H1 (cell line): ENCODE data around the gene RASL10B. TPM values are rescaled to one million over a fixed set of nuclear protein-coding genes. Genes with fewer than 3 reads are reported as not detected.
A peak's percentile ranks its signal among the peaks of the same experiment; 100 is the strongest.

Experiments used
- CTCF ChIA-PET: fragments of 300-600 bp; sonication (Branson Sonifier 250); formaldehyde crosslinking; loops from one replicate; lab custom pipeline; 2021; ENCODE audit not compliant: partially characterized antibody; lab: Charles Lee
- POLR2A ChIA-PET: fragments of 300-600 bp; sonication (Branson Sonifier 250); formaldehyde crosslinking; loops from one replicate; lab custom pipeline; 2021; ENCODE audit warnings: inconsistent platforms; ENCODE audit not compliant: partially characterized antibody; lab: Charles Lee
- DNase-seq, 2 experiments: peaks; one replicate each; pipeline versions ENCODE4 v3.0.0 to v3.0.0-alpha.2; 2010 to 2022; ENCODE audit warnings: low spot score in 2 of 2, low read depth in 1 of 2, mixed read lengths in 1 of 2
- FAIRE-seq: peaks from 2 replicates; lab custom pipeline; 2011; peaks lifted over from hg19 to GRCh38; lab: Jason Lieb, UNC
- H2AFZ ChIP-seq: 2 replicates; pipeline ENCODE4 v1.8.1; 2012; ENCODE audit warnings: low read length, inconsistent platforms
- H2AK5ac ChIP-seq: 2 replicates; pipeline ENCODE4 v1.6.1; 2013; ENCODE audit warnings: low read depth, low read length
- H2BK120ac ChIP-seq: replicated peaks from 2 replicates; pipeline ENCODE3; 2013; ENCODE audit warnings: low read depth, low read length, inconsistent platforms
- H2BK12ac ChIP-seq: 2 replicates; pipeline ENCODE4 v1.6.1; 2013; ENCODE audit warnings: low read depth, low read length
- H2BK15ac ChIP-seq: 2 replicates; pipeline ENCODE4 v1.6.1; 2013; ENCODE audit warnings: low read length
- H2BK20ac ChIP-seq: 2 replicates; pipeline ENCODE4 v1.6.1; 2013; ENCODE audit warnings: low read length
- H2BK5ac ChIP-seq: 2 replicates; pipeline ENCODE4 v1.6.1; 2013; ENCODE audit warnings: low read depth, low read length
- H3K14ac ChIP-seq: 2 replicates; pipeline ENCODE4 v1.6.1; 2013; ENCODE audit warnings: inconsistent platforms; ENCODE audit not compliant: insufficient read length
- H3K18ac ChIP-seq: 2 replicates; pipeline ENCODE4 v1.6.1; 2013; ENCODE audit warnings: low read length; ENCODE audit errors: extremely low read depth
- H3K23ac ChIP-seq: 2 replicates; pipeline ENCODE4 v1.6.1; 2013; ENCODE audit warnings: inconsistent platforms; ENCODE audit not compliant: insufficient read length
- H3K23me2 ChIP-seq: 2 replicates; pipeline ENCODE4 v1.6.1; 2013; ENCODE audit warnings: low read depth, low read length
- H3K27ac ChIP-seq: 2 replicates; pipeline ENCODE4 v1.6.1; 2011; ENCODE audit warnings: low read depth, low read length, inconsistent platforms
- H3K27me3 ChIP-seq, 4 experiments: replicated peaks in 1 of 4; 1 replicate in 1 of 4; 2 replicates in 3 of 4; pipeline versions ENCODE4 v1.6.1 to v1.8.1; 2011 to 2013; ENCODE audit warnings: low read length in 3 of 4, mild to moderate bottlenecking in 3 of 4, inconsistent platforms in 2 of 4, mixed read lengths in 2 of 4, moderate library complexity in 1 of 4; ENCODE audit not compliant: control insufficient read depth in 3 of 4, insufficient read depth in 3 of 4; ENCODE audit errors: extremely low read depth in 1 of 4
- H3K36me3 ChIP-seq, 4 experiments: 2 replicates each; pipeline versions ENCODE4 v1.6.1 to v1.8.1; 2011 to 2013; ENCODE audit warnings: mild to moderate bottlenecking in 4 of 4, low read length in 3 of 4, moderate library complexity in 2 of 4, control low read depth in 1 of 4, inconsistent platforms in 1 of 4; ENCODE audit not compliant: insufficient read depth in 4 of 4, control insufficient read depth in 2 of 4
- H3K4ac ChIP-seq: replicated peaks from 2 replicates; pipeline ENCODE3; 2013; ENCODE audit warnings: low read length, low read depth, mixed read lengths, inconsistent platforms; ENCODE audit not compliant: insufficient read length
- H3K4me1 ChIP-seq, 4 experiments: replicated peaks in 1 of 4; 1 replicate in 1 of 4; 2 replicates in 3 of 4; pipeline versions ENCODE4 v1.6.1 to v1.8.1; 2011 to 2013; ENCODE audit warnings: low read length in 3 of 4, inconsistent platforms in 2 of 4, mixed read lengths in 1 of 4; ENCODE audit not compliant: insufficient read depth in 4 of 4, control insufficient read depth in 3 of 4
- H3K4me2 ChIP-seq, 2 experiments: 2 replicates each; pipeline versions ENCODE4 v1.6.1 to v1.8.1; 2011 to 2013; ENCODE audit warnings: low read depth in 2 of 2, low read length in 2 of 2, control low read depth in 1 of 2, inconsistent platforms in 1 of 2, mild to moderate bottlenecking in 1 of 2; ENCODE audit not compliant: insufficient read depth in 1 of 2
- H3K4me3 ChIP-seq, 4 experiments: fragments of 200-600, 300-600 bp in 1 of 4; sonication (generic), shearing (Covaris generic), sonication (Bioruptor Twin) in 1 of 4; 2 replicates each; pipeline versions ENCODE4 v1.5.1 to v1.8.1; 2011 to 2016; ENCODE audit warnings: low read length in 4 of 4, low read depth in 3 of 4, control low read depth in 2 of 4, inconsistent platforms in 2 of 4, mild to moderate bottlenecking in 2 of 4, mixed read lengths in 1 of 4, moderate library complexity in 1 of 4; ENCODE audit not compliant: insufficient read depth in 2 of 4; ENCODE audit errors: extremely low read depth in 1 of 4
- H3K56ac ChIP-seq: replicated peaks from 2 replicates; pipeline ENCODE3; 2013; ENCODE audit warnings: low read depth, mild to moderate bottlenecking, mixed read lengths, low read length, inconsistent platforms; ENCODE audit not compliant: insufficient read length
- H3K79me1 ChIP-seq: 2 replicates; pipeline ENCODE4 v1.6.1; 2013; ENCODE audit warnings: low read depth, low read length, control low read depth
- H3K79me2 ChIP-seq, 2 experiments: 2 replicates each; pipeline versions ENCODE4 v1.6.1 to v1.8.1; 2012 to 2013; ENCODE audit warnings: low read length in 2 of 2, mild to moderate bottlenecking in 2 of 2, inconsistent platforms in 1 of 2; ENCODE audit not compliant: insufficient read depth in 2 of 2, control insufficient read depth in 1 of 2
- H3K9ac ChIP-seq, 4 experiments: replicated peaks in 1 of 4; 1 replicate in 1 of 4; 2 replicates in 3 of 4; pipeline versions ENCODE4 v1.6.1 to v1.8.1; 2011 to 2013; ENCODE audit warnings: low read depth in 3 of 4, low read length in 3 of 4, control low read depth in 2 of 4, mild to moderate bottlenecking in 2 of 4, moderate library complexity in 2 of 4, inconsistent platforms in 1 of 4; ENCODE audit errors: extremely low read depth in 1 of 4
- H3K9me3 ChIP-seq, 2 experiments: 2 replicates each; pipeline versions ENCODE4 v1.6.1 to v1.8.1; 2012 to 2013; ENCODE audit warnings: mild to moderate bottlenecking in 2 of 2, moderate library complexity in 2 of 2, control low read depth in 1 of 2, inconsistent platforms in 1 of 2, low read depth in 1 of 2, low read length in 1 of 2, mixed read lengths in 1 of 2; ENCODE audit not compliant: insufficient read depth in 2 of 2
- H4K20me1 ChIP-seq, 2 experiments: replicated peaks in 1 of 2; 2 replicates each; pipeline versions ENCODE3 to v1.8.1; 2011 to 2013; ENCODE audit warnings: inconsistent platforms in 2 of 2, low read length in 2 of 2, mild to moderate bottlenecking in 1 of 2; ENCODE audit not compliant: insufficient read depth in 2 of 2, control insufficient read depth in 1 of 2
- H4K5ac ChIP-seq: 2 replicates; pipeline ENCODE4 v1.6.1; 2013; ENCODE audit warnings: low read length, low read depth, mixed read lengths, inconsistent platforms; ENCODE audit not compliant: insufficient read length
- H4K8ac ChIP-seq: 2 replicates; pipeline ENCODE4 v1.8.0; 2013; ENCODE audit warnings: mild to moderate bottlenecking, moderate library complexity, low read length, inconsistent platforms; ENCODE audit not compliant: insufficient read depth; ENCODE audit errors: extremely low read depth
- H4K91ac ChIP-seq: replicated peaks from 2 replicates; pipeline ENCODE3; 2013; ENCODE audit warnings: low read length, mixed read lengths, inconsistent platforms; ENCODE audit not compliant: insufficient read length
- BRCA1 ChIP-seq: IDR thresholded peaks from 2 replicates; pipeline ENCODE4 v1.6.1; 2012; ENCODE audit warnings: low read depth, low read length, improper control_type of control experiment
- KDM5A ChIP-seq: fragments of 200-600 bp; IDR thresholded peaks from 2 replicates; pipeline ENCODE4 v1.7.1; 2012; ENCODE audit warnings: mild to moderate bottlenecking, low read length, inconsistent platforms, mixed read lengths
- POLR2A ChIP-seq, 2 experiments: IDR thresholded peaks; 1 replicate in 1 of 2; 2 replicates in 1 of 2; pipeline ENCODE4 v1.6.1; 2011; ENCODE audit warnings: low read depth in 2 of 2, low read length in 2 of 2, mild to moderate bottlenecking in 2 of 2; ENCODE audit errors: control extremely low read depth in 1 of 2
- POU5F1 ChIP-seq: IDR thresholded peaks from 2 replicates; pipeline ENCODE4 v1.6.1; 2011; ENCODE audit warnings: low read depth, mild to moderate bottlenecking, low read length, moderate library complexity
- RAD21 ChIP-seq, 2 experiments: IDR thresholded peaks in 1 of 2; conservative IDR thresholded peaks in 1 of 2; 2 replicates each; pipeline ENCODE4 v1.6.1; 2011; ENCODE audit warnings: low read depth in 2 of 2, low read length in 2 of 2, improper control_type of control experiment in 1 of 2, inconsistent platforms in 1 of 2, mild to moderate bottlenecking in 1 of 2, moderate library complexity in 1 of 2
- RFX5 ChIP-seq: IDR thresholded peaks from 2 replicates; pipeline ENCODE4 v1.6.1; 2011; ENCODE audit warnings: low read depth, low read length, improper control_type of control experiment, borderline replicate concordance
- SP4 ChIP-seq: IDR thresholded peaks from 2 replicates; pipeline ENCODE4 v1.6.1; 2012; ENCODE audit warnings: low read length, inconsistent platforms
- WGBS, 2 experiments: shearing (Covaris generic) in 1 of 2; methylation state at CpG; one replicate each; pipeline versions ENCODE4 v1.1.6 to v1.1.7; 2013 to 2015; ENCODE audit warnings: low lambda C conversion rate in 2 of 2, mixed read lengths in 2 of 2, inconsistent platforms in 1 of 2, low coverage in 1 of 2, missing lambda C conversion rate in 1 of 2; ENCODE audit not compliant: insufficient replicate concordance in 2 of 2, insufficient coverage in 1 of 2, insufficient read length in 1 of 2; ENCODE audit errors: extremely low coverage in 1 of 2, missing lambda C conversion rate in 1 of 2; 5-methylcytosine and 5-hydroxymethylcytosine counted together
- polyA plus RNA-seq, 7 experiments: library from polyadenylated mRNA; depleted of rRNA in 3 of 7; stranded (reverse) in 5 of 7; unstranded in 2 of 7; fragments of >200 nt in 5 of 7; fragments of 200-250 nt in 2 of 7; gene quantifications; 1 replicate in 5 of 7; 2 replicates in 1 of 7; 4 replicates in 1 of 7; pipeline versions ENCODE4 v1.2.1 to v1.2.3, GENCODE V29; 2011 to 2013; ENCODE audit warnings: missing spikeins in 2 of 7, mixed read lengths in 2 of 7
- total RNA-seq: library from RNA; stranded (reverse); fragmentation: NEBNext Ultra II Directional; extraction: Animal tissue kit (Norgen Biotek cat#: 25700); gene quantifications from 2 replicates; pipeline ENCODE4 v1.2.1, GENCODE V29; 2021

RASL10B gene
- total and polyA plus RNA-seq, 2 of the 8 experiments (the other 6 are each of a cell fraction or from before 2014, with no cell fraction given), result 17.5 to 22.8 TPM

- H3K18ac ChIP-seq, result no peak overlapping the region
- H3K4me1 ChIP-seq, result peaks cover 0 to 12% (median 7%) of the 10 kb centered on the region in 4 experiments; a peak in 5 of 7 replicates
- H4K91ac ChIP-seq, result no peak overlapping the region
- H3K79me1 ChIP-seq, result no peaks in the 10 kb centered on the region
- H4K8ac ChIP-seq, result peak overlapping the region; percentile 47; the same call in 1 of the 2 replicates
- TF ChIP-seq SP4, result no peak
- TF ChIP-seq BRCA1, result no peak
- no peak for TF ChIP-seq KDM5A
- no peak for TF ChIP-seq RAD21 (IDR thresholded peaks at IDR 0.05 in 1 of 2, conservative IDR thresholded peaks at IDR 0.05 in 1 of 2; ENCODE audit: low read depth in 2 of 2, low read length in 2 of 2)
- TF ChIP-seq POU5F1, result no peak
- TF ChIP-seq RFX5, result no peak
- TF ChIP-seq POLR2A (IDR thresholded peaks at IDR 0.05; ENCODE audit: control extremely low read depth in 1 of 2, low read depth in 2 of 2, low read length in 2 of 2), result no peak
- no peak overlapping the region for H3K23ac ChIP-seq
- WGBS, 2 experiments, result 44% methylated on average over 17 of the region's 17 CpGs; no CpG with 5 or more reads in 1 of the 2 experiments
- H3K4ac ChIP-seq, result no peak overlapping the region
- H2BK120ac ChIP-seq, result no peak overlapping the region
- H4K5ac ChIP-seq, result no peak overlapping the region
- H2BK20ac ChIP-seq, result no peak overlapping the region
- ChIA-PET POLR2A (interaction anchor here (0.6 to 3.4 kb wide), 16 partner anchors 9 to 188 kb away, joined by 3 to 62 read pairs (median 4); partner anchors contain the start of genes GAS2L2 and TAF15), CTCF (interaction anchor here (0.6 to 13.0 kb wide), 32 partner anchors 13 to 229 kb away, joined by 3 to 247 read pairs (median 4); partner anchors contain the start of genes GAS2L2, HEATR9, MMP28 and TAF15)
- H3K27ac ChIP-seq, result no peak overlapping the region
- H3K23me2 ChIP-seq, result no peaks in the 10 kb centered on the region
- H2AFZ ChIP-seq, result no peak overlapping the region
- no peaks in the 10 kb centered on the region for H4K20me1 ChIP-seq
- no peak overlapping the region for H2BK5ac ChIP-seq
- no peak for FAIRE-seq
- no peak for DNase-seq
- H3K14ac ChIP-seq, result no peak overlapping the region
- H3K79me2 ChIP-seq, result no peaks in the 10 kb centered on the region
- peaks cover 0 to 3% (median 2%) of the 10 kb centered on the region in 4 experiments; a peak in 3 of 7 replicates for H3K27me3 ChIP-seq
- H3K9ac ChIP-seq, result no peak overlapping the region
- peak overlapping the region in 1 of 2 experiments; percentile 69; a peak in 3 of 4 replicates for H3K4me2 ChIP-seq
- no peaks in the 10 kb centered on the region; a peak in 1 of 4 replicates for H3K9me3 ChIP-seq
- H3K36me3 ChIP-seq, result no peaks in the 10 kb centered on the region
- H3K4me3 ChIP-seq, result peak overlapping the region in 2 of 4 experiments; percentile 10 to 61; a peak in 3 of 8 replicates
- H2BK15ac ChIP-seq, result no peak overlapping the region
- no peak overlapping the region for H2AK5ac ChIP-seq
- H3K56ac ChIP-seq, result no peak overlapping the region
- H2BK12ac ChIP-seq, result no peak overlapping the region
These were observed 32.3 kb downstream of the RASL10B start for GRCh38 chr17:35763767-35764122.
